SKM-1 (cell line): ENCODE measurements around the gene ERC2.
"Not testable (repeated sequence)": the region's sequence is repeated elsewhere in the genome, so short reads cannot be mapped to it uniquely, and the experiment has no call there.

Source experiments
- DNase-seq: peaks from one replicate; lab custom pipeline; 2025; ENCODE audit not compliant: unreplicated experiment; lab: John Stamatoyannopoulos, UW

The ERC2 gene

DNA sequence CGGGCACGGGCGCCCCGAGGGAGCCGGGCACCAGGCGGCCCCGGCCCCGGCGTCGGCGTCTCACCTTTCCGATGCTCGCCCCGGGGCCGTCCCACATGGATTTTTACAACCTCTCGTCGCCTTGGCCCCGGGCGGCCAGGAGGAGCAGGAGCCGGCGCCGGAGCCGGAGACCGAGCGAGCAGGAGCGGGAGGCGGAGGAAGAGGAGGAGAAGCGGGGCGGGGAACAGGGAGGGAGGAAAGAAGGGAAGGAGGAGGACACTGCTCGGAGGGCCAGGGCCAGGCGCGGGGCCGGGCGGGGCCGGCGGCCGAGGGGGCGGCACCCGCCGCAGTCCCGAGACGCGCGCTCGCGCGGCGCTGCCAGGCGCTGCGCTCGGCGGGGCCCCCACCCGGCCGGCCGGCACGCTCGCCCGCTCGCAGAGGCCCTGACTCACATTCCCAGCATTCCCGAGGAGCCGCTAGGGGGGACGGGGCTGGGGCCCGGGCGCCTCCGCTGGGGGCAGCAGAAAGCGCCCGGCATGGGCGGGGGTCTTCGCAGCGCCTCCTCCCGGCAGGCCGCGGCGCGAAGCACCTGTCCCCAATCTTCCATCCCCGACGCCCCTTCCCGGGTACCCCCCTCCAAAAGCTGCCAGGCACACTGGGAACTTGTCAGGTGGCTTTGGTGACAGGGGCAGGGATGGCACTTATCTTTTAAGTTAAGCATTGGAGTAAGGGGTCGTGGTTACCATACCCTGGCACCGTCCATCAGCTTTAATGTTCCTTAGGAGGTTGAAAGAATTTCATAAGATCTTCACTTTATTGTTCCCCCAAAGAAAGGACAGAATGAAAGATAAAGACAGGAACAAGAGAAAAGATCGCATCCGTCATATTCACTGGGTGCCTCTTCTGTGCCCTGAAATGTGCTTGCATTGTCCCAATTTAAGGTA, at the start of gene ERC2:
ERC2 (minus strand) TSS at position 284 of the 923 bp plus-strand sequence.
- DNase-seq = no peak

DNA sequence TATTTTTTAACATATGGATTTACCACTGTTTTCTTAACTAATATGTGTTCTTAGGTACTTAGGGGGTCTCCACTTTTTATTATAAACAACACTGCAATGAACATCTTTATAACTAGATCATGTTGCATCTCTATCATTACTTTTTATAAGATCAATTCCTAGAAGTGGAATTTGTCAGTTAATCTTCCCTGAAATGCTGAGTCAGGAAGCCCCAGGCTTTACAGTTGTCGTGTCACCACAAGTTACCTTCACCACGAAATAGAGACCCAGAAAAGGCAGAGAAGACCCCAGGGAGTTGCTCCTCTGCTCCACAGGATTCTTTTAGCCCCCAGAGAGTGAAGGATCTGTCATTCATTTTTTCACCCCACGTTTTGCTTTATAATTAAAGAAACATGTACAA, 34.5 kb upstream of the ERC2 start:
- no peak for DNase-seq

DNA sequence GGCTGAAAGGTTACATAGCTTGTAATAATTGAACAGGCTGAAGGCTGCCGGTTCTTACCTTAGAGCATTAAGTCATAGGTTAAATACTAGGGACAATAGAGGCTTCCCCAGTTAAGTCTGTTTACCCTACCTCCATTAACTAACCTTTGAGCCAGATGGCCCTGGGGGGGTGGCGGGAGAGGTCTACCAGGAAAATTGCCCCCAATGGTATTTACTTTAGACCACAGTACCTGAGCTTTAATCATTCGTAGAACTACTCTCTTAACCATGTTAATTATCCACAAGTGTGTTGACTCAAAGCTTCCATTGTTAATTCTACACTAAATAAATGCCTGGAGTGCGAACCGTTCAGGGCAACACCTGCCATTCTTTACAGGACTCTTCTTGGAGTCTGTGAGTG, 28.1 kb upstream of the ERC2 start:
- not testable (repeated sequence) for DNase-seq

DNA sequence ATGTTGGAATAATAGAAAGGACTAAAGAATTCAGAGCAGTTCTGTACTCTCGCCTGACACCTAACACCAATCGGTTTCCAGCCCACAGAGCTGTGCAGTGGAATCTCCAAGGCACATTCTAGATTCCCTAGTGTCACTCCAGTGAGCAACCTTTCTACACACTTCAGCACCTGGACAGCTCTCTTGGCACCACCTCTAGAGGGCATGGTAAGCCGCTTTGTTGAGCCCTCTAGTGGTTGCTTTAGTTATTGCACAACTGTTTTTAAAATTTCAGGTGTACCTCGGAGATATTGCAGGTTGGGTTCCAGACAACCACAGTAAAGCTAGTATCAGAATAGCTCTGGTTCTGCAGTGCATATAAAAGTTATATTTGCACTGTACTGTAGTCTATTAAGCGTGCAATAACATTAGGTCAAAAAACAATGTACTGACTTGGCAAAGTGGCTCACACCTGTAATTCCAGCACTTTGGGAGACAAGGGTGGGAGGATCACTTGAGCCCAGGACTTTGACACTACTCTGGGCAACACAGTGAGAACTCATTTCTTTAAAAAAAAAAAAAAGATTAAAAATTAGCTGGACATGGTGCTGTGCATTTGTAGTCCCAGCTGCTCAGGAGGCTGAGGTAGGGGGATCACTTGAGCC, 26.5 kb upstream of the ERC2 start:
- peak; percentile 42 for DNase-seq

- no peak for DNase-seq
Observed at GRCh38 chr3:56491566-56491965, 23.3 kb upstream of the ERC2 start.

GRCh38 chr3:56488812-56489600, 20.7 kb upstream of the ERC2 start:
- no peak for DNase-seq

GRCh38 chr3:56484525-56485032, 16.3 kb upstream of the ERC2 start:
- DNase-seq = no peak

DNA sequence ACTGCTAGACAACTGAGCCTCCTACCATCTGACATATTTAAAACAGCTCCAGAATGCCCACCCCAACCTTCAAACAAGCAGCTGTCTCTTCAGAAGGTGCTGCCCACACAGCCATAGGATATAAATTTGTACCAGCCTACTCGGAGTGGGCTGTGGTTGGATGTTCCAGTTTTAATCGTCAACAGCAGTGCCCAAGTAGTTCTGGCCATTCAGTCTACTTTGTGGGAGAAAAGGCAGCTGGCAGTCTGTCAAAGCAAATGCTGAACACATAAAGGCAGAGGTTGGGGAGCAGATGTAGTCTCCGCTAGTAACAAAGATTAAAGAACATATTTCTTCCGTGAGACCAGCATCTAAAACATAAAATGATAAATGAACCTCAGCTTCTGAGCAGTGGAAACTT, 15.9 kb upstream of the ERC2 start:
- DNase-seq = no peak

GRCh38 chr3:56477646-56478045, 9.4 kb upstream of the ERC2 start:
- no peak for DNase-seq

DNA sequence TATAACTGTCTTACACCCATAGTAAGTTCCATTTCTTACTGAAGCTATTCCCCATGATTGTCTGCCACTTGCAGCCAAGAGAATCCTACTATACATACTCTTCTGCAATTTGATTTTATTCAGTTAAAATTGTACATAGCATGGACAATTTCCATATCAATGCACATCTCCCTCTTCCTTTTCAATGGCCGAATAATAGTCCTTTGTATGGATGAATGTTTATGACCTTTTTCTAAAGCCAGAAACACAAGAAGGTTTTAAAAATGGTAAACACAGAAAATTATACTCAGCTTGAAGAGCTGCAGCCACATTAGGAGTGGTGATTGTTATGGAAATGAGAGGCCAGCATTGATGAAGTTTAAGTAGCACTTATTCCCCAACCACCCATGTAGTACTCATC, 8.5 kb upstream of the ERC2 start:
- DNase-seq = no peak

GRCh38 chr3:56471771-56472170, 3.5 kb upstream of the ERC2 start:
- no peak for DNase-seq

GRCh38 chr3:56469141-56469540, 874 bp upstream of the ERC2 start:
- DNase-seq = no peak

- no peak for DNase-seq
Observed at GRCh38 chr3:56467801-56468183, 475 bp downstream of the ERC2 start.

GRCh38 chr3:56467108-56467507, 1.2 kb downstream of the ERC2 start:
- DNase-seq = no peak

DNA sequence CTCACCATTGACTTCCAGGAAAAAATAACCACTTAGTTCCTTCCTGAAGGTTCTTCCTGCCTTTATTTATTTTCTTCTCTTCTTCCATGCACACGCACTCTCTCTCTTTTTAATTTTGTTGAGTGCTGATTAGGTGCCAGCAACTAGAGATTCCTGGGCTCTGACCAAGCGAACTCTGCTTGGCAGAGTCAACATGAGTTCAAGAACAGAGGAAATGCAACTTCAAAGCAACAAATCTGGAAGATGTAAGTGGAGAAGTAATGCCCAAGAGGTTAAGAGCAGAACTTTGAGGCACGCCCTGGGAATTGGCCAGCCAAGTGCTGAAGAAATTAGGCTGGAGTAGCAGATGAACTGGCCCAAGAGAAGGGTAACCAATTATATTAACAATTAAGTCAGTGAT, 8.5 kb downstream of the ERC2 start:
- no peak for DNase-seq

DNA sequence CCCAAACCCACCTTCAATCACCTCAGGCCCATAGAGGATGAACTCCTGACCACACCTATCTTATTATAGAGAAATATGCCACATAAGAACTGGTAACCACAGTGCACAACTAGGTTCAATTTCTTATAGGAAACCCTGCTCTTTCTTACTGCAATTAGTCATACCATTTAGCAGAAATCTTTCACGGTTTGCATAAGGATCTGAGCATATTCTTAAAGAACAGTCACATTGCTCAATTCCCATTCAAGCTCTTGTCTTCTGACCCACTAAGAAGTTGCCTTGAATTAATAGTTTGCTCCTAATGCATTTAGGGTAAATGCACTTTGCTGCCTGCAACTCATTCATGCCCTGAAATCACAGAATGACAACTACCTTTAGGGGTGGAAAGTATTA, 9.2 kb downstream of the ERC2 start:
- no peak for DNase-seq

GRCh38 chr3:56458496-56459103, 9.7 kb downstream of the ERC2 start:
- DNase-seq = no peak

DNA sequence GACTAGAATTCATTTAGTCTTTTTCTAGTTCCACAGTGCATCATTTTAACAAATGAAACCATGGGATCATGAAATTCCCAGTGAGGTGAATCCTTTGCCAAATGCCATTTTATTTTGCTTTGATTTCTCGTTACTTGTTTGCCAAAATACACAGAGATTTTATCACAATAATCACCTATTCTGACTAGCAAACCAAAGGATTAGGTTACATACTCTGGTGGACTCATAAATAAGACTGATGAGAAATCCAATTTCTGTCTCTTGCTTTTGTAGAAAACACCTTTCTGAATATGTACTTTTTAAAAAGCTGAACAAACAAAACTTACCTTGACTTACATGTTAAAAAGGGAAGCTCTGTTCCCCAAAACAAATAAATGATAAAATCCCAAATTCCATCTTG, 12.2 kb downstream of the ERC2 start:
- no peak for DNase-seq

DNA sequence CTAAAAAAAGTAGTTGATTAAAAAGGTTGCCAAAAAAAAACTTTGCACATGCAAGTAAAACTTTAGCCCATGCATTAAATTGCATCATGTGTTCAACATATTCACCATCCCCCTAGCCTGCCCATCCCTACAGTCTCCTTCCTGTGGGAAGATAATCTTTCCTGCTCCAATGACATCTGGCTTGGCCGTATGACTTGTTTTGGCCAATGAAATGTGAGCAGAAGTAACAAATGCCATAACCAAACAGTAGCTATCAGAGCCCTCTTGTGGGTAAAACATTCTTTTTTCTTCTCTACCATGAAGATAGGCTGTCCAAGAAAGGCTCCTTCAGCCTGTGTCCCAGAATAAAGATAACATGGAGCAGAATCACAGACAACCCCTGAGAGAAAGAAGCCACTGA, 15.3 kb downstream of the ERC2 start:
- no peak for DNase-seq

- no peak for DNase-seq
Observed at GRCh38 chr3:56452085-56452484, 16.2 kb downstream of the ERC2 start.

- DNase-seq = no peak
Observed at GRCh38 chr3:56443372-56443771, 24.9 kb downstream of the ERC2 start.
